Activated CD8-positive, alpha-beta memory T cell treated with anti-CD3 and anti-CD28 coated beads for 1 hour (primary cell): Measurements from ENCODE around the gene RAF1.
A peak's percentile ranks its signal among the peaks of the same experiment; 100 is the strongest.
"Not testable (repeated sequence)": the region's sequence is repeated elsewhere in the genome, so short reads cannot be mapped to it uniquely, and the experiment has no call there.

ENCODE experiments used
- DNase-seq, 2 donors: peaks; one replicate each; pipeline ENCODE4 v3.0.0-alpha.2; 2020; ENCODE audit warnings: low read depth in 1 of 2; ENCODE audit errors: extremely low read depth in 1 of 2

The RAF1 gene

GRCh38 chr3:12663936-12664908 lies at the start of gene RAF1:
RAF1 (minus strand) TSS chr3:12664117; CDS start chr3:12618721, 45,396 bp downstream.
- DNase-seq = peak; percentile 88 to 95

- DNase-seq = no peak
Observed at GRCh38 chr3:12710062-12710461, 46.1 kb upstream of the RAF1 start.

GRCh38 chr3:12709334-12709733 lies 45.4 kb upstream of the RAF1 start:
- DNase-seq = no peak

GRCh38 chr3:12708584-12709192 lies 44.8 kb upstream of the RAF1 start:
- DNase-seq = no peak

- DNase-seq = no peak
Observed at GRCh38 chr3:12707449-12707848, 43.5 kb upstream of the RAF1 start.

- peak in 1 of 2 donors; percentile 14 for DNase-seq
Observed at GRCh38 chr3:12706504-12707253, 42.8 kb upstream of the RAF1 start.

GRCh38 chr3:12705981-12706380 lies 42.1 kb upstream of the RAF1 start:
- DNase-seq = no peak

GRCh38 chr3:12705374-12705926 lies 41.5 kb upstream of the RAF1 start:
- no peak for DNase-seq

- DNase-seq = no peak
Observed at GRCh38 chr3:12702501-12702900, 38.6 kb upstream of the RAF1 start.

GRCh38 chr3:12701601-12702000 lies 37.7 kb upstream of the RAF1 start:
- not testable (repeated sequence) for DNase-seq

- no peak for DNase-seq
Observed at GRCh38 chr3:12700800-12701199, 36.9 kb upstream of the RAF1 start.

GRCh38 chr3:12695916-12696315 lies 32.0 kb upstream of the RAF1 start:
- no peak for DNase-seq

- DNase-seq = no peak
Observed at GRCh38 chr3:12695112-12695511, 31.2 kb upstream of the RAF1 start.

- DNase-seq = no peak
Observed at GRCh38 chr3:12692444-12692843, 28.5 kb upstream of the RAF1 start.

GRCh38 chr3:12689997-12690711 lies 26.2 kb upstream of the RAF1 start:
- no peak for DNase-seq

GRCh38 chr3:12687948-12688347 lies 24.0 kb upstream of the RAF1 start:
- no peak for DNase-seq

GRCh38 chr3:12686096-12686495 lies 22.2 kb upstream of the RAF1 start:
- DNase-seq = no peak

GRCh38 chr3:12681943-12682390 lies 18.1 kb upstream of the RAF1 start:
- no peak for DNase-seq

- DNase-seq = no peak
Observed at GRCh38 chr3:12681089-12681942, 17.4 kb upstream of the RAF1 start.
